Nephron (organoid): ENCODE measurements around the gene FKBP1C.
"Not testable (repeated sequence)": the region's sequence is repeated elsewhere in the genome, so short reads cannot be mapped to it uniquely, and the experiment has no call there.

Experiments
- H3K27ac Mint-ChIP-seq, 3 experiments: 2 replicates each; pipeline ENCODE4 v1.8.0; 2020; ENCODE audit warnings: mixed read lengths in 3 of 3, mild to moderate bottlenecking in 2 of 3, moderate library complexity in 1 of 3
- H3K27me3 Mint-ChIP-seq: 2 replicates; pipeline ENCODE4 v1.8.0; 2021; ENCODE audit warnings: low read depth, mild to moderate bottlenecking, moderate library complexity, mixed read lengths
- H3K36me3 Mint-ChIP-seq: 2 replicates; pipeline ENCODE4 v1.8.0; 2020; ENCODE audit warnings: low read depth, mixed read lengths
- H3K4me1 Mint-ChIP-seq: 2 replicates; pipeline ENCODE4 v1.8.0; 2020; ENCODE audit warnings: mixed read lengths
- H3K4me3 Mint-ChIP-seq, 3 experiments: 2 replicates each; pipeline ENCODE4 v1.8.0; 2020; ENCODE audit warnings: mild to moderate bottlenecking in 3 of 3, mixed read lengths in 3 of 3, moderate library complexity in 2 of 3
- H3K9me3 Mint-ChIP-seq: 2 replicates; pipeline ENCODE4 v1.8.0; 2020; ENCODE audit warnings: mixed read lengths
- CTCF ChIP-seq, 3 experiments: fragments of 200-600 bp; sonication (generic); IDR thresholded peaks; one replicate each; pipeline ENCODE4 v1.5.0; 2021; ENCODE audit warnings: antibody characterized with exemption in 3 of 3; ENCODE audit not compliant: unreplicated experiment in 3 of 3

The FKBP1C gene

GRCh38 chr6:63211343-63211742 lies at the start of gene FKBP1C:
TSS of gene FKBP1C (plus strand) at chr6:63211469.
- not testable (repeated sequence) for H3K4me1 Mint-ChIP-seq, H3K27ac Mint-ChIP-seq, H3K36me3 Mint-ChIP-seq, H3K27me3 Mint-ChIP-seq, H3K4me3 Mint-ChIP-seq
- H3K9me3 Mint-ChIP-seq = peaks cover 19% of the 10 kb centered on the region

GRCh38 chr6:63164047-63164803 lies 47.0 kb upstream of the FKBP1C start:
- H3K27me3 Mint-ChIP-seq, H3K4me1 Mint-ChIP-seq, H3K27ac Mint-ChIP-seq, H3K4me3 Mint-ChIP-seq, H3K9me3 Mint-ChIP-seq, H3K36me3 Mint-ChIP-seq: not testable (repeated sequence)

GRCh38 chr6:63174173-63174572 lies 37.1 kb upstream of the FKBP1C start:
- no peaks in the 10 kb centered on the region for H3K4me1 Mint-ChIP-seq
- H3K4me3 Mint-ChIP-seq = no peak overlapping the region
- H3K36me3 Mint-ChIP-seq = no peaks in the 10 kb centered on the region
- H3K27me3 Mint-ChIP-seq = no peaks in the 10 kb centered on the region
- no peak for TF ChIP-seq CTCF (IDR thresholded peaks at IDR 0.05; ENCODE audit: unreplicated experiment in 3 of 3)
- H3K9me3 Mint-ChIP-seq = no peaks in the 10 kb centered on the region
- H3K27ac Mint-ChIP-seq = no peak overlapping the region

- Mint-ChIP-seq H3K27me3 (no peaks in the 10 kb centered on the region), H3K27ac (no peak overlapping the region), H3K36me3 (no peaks in the 10 kb centered on the region), H3K4me3 (no peak overlapping the region), H3K4me1 (no peaks in the 10 kb centered on the region), H3K9me3 (no peaks in the 10 kb centered on the region)
- no peak for TF ChIP-seq CTCF (IDR thresholded peaks at IDR 0.05; ENCODE audit: unreplicated experiment in 3 of 3)
Observed at GRCh38 chr6:63176181-63176580, 35.1 kb upstream of the FKBP1C start.

- Mint-ChIP-seq H3K27me3 (no peaks in the 10 kb centered on the region), H3K27ac (no peak overlapping the region), H3K4me1 (no peaks in the 10 kb centered on the region), H3K36me3 (no peaks in the 10 kb centered on the region), H3K4me3 (no peak overlapping the region), H3K9me3 (no peaks in the 10 kb centered on the region)
- TF ChIP-seq CTCF (IDR thresholded peaks at IDR 0.05; ENCODE audit: unreplicated experiment in 3 of 3) = no peak
Observed at GRCh38 chr6:63180367-63180766, 30.9 kb upstream of the FKBP1C start.

- no peaks in the 10 kb centered on the region for H3K9me3 Mint-ChIP-seq
Observed at GRCh38 chr6:63186970-63187369, 24.3 kb upstream of the FKBP1C start.

More at GRCh38 chr6:63186970-63187369, 24.3 kb upstream of the FKBP1C start:
- Mint-ChIP-seq H3K4me1 (no peaks in the 10 kb centered on the region), H3K4me3 (no peak overlapping the region), H3K36me3 (no peaks in the 10 kb centered on the region), H3K27me3 (no peaks in the 10 kb centered on the region), H3K27ac (no peak overlapping the region)
- TF ChIP-seq CTCF (IDR thresholded peaks at IDR 0.05; ENCODE audit: unreplicated experiment in 3 of 3) = no peak
